BE2C (cell line): ENCODE data around the gene ITGA3.

Experiments used
- DNase-seq: peaks from one replicate; pipeline ENCODE4 v3.0.0-alpha.2; 2020
- H3K27me3 ChIP-seq: fragments of 250-450 bp; sonication (Bioruptor Pico); 2 replicates; pipeline ENCODE4 v1.5.1; 2020; ENCODE audit warnings: mild to moderate bottlenecking
- H3K36me3 ChIP-seq: fragments of 250-450 bp; sonication (Bioruptor Pico); 2 replicates; pipeline ENCODE4 v1.5.1; 2020; ENCODE audit warnings: mild to moderate bottlenecking
- H3K4me1 ChIP-seq: fragments of 250-450 bp; sonication (Bioruptor Pico); 2 replicates; pipeline ENCODE4 v1.5.1; 2020
- H3K4me3 ChIP-seq: 2 replicates; pipeline ENCODE4 v1.5.1; 2011; ENCODE audit warnings: low read depth, low read length
- H3K9me3 ChIP-seq: fragments of 250-450 bp; sonication (Bioruptor Pico); 2 replicates; pipeline ENCODE4 v1.5.1; 2020
- CTCF ChIP-seq: IDR thresholded peaks from 2 replicates; pipeline ENCODE4 v1.5.1; 2012; ENCODE audit warnings: mild to moderate bottlenecking, low read depth, low read length

ITGA3 gene

GRCh38 chr17:50139185-50139783 is 83.4 kb downstream of the ITGA3 start:
- Histone ChIP-seq H3K4me3 (no peak overlapping the region), H3K27me3 (no peaks in the 10 kb centered on the region), H3K4me1 (peaks cover 13% of the 10 kb centered on the region), H3K9me3 (no peaks in the 10 kb centered on the region), H3K36me3 (peaks cover 95% of the 10 kb centered on the region)
- DNase-seq: no peak
- TF ChIP-seq CTCF: no peak
